Neutrophil (primary cell): ENCODE measurements around the gene GPC6.

Experiments used
- H3K27ac ChIP-seq: fragments of 200-600 bp; sonication (generic); 2 replicates; pipeline ENCODE4 v1.5.1; 2016; ENCODE audit warnings: mild to moderate bottlenecking, moderate library complexity
- H3K27me3 ChIP-seq: fragments of 200-600 bp; sonication (generic); 2 replicates; pipeline ENCODE4 v1.6.0; 2016; ENCODE audit warnings: mild to moderate bottlenecking
- H3K36me3 ChIP-seq: fragments of 200-600 bp; sonication (generic); 2 replicates; pipeline ENCODE4 v1.5.1; 2017
- H3K4me1 ChIP-seq, 2 experiments: fragments of 200-600 bp in 1 of 2; sonication (generic) in 1 of 2; 1 replicate in 1 of 2; 2 replicates in 1 of 2; pipeline versions ENCODE4 v1.5.1 to v1.6.1; 2013 to 2016; ENCODE audit warnings: low read depth in 1 of 2, low read length in 1 of 2, mild to moderate bottlenecking in 1 of 2, moderate library complexity in 1 of 2; ENCODE audit not compliant: control insufficient read depth in 1 of 2, insufficient read depth in 1 of 2
- H3K4me3 ChIP-seq, 2 experiments: fragments of 200-600 bp in 1 of 2; sonication (generic) in 1 of 2; 1 replicate in 1 of 2; 2 replicates in 1 of 2; pipeline ENCODE4 v1.5.1; 2013 to 2016; ENCODE audit warnings: low read depth in 1 of 2, low read length in 1 of 2, mild to moderate bottlenecking in 1 of 2, moderate library complexity in 1 of 2
- H3K9me3 ChIP-seq: fragments of 200-600 bp; sonication (generic); 2 replicates; pipeline ENCODE4 v1.5.1; 2016
- CTCF ChIP-seq: fragments of 200-600 bp; sonication (generic); IDR thresholded peaks from 2 replicates; pipeline ENCODE4 v1.5.1; 2016; ENCODE audit warnings: antibody characterized with exemption

The GPC6 gene

DNA sequence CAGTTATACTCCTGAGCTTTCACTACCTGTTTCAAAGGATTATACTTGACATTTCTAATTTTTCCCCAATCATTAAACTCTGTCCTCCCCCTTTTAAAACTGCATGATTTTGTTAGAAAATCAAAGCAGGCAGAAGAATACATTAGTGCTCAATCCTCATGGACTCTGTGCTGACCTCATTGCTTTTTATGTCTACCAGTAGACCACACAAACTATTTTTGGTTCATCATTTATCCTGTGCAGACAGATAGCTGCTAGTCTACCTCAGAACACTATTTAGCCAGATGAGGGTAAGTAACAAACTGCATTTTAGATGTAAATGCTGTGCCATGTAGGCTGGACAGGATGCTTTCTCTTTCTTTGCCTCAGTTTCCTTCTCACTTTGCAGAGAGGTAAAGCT, 1016.9 kb downstream of the GPC6 start:
- Histone ChIP-seq H3K4me1 (no peaks in the 10 kb centered on the region), H3K4me3 (no peak overlapping the region), H3K27me3 (no peaks in the 10 kb centered on the region), H3K36me3 (no peaks in the 10 kb centered on the region), H3K27ac (no peak overlapping the region), H3K9me3 (no peaks in the 10 kb centered on the region)
- TF ChIP-seq CTCF = no peak

GRCh38 chr13:94246495-94246894, 1019.9 kb downstream of the GPC6 start:
- Histone ChIP-seq H3K27me3 (no peaks in the 10 kb centered on the region), H3K36me3 (no peaks in the 10 kb centered on the region), H3K27ac (no peak overlapping the region), H3K4me1 (no peaks in the 10 kb centered on the region), H3K4me3 (no peak overlapping the region), H3K9me3 (no peaks in the 10 kb centered on the region)
- TF ChIP-seq CTCF = no peak

- no peaks in the 10 kb centered on the region for H3K27me3 ChIP-seq
- H3K36me3 ChIP-seq = no peaks in the 10 kb centered on the region
- no peaks in the 10 kb centered on the region for H3K4me1 ChIP-seq
- H3K27ac ChIP-seq = no peak overlapping the region
- no peak for TF ChIP-seq CTCF
- H3K9me3 ChIP-seq = no peaks in the 10 kb centered on the region
- no peak overlapping the region for H3K4me3 ChIP-seq
These were observed 1021.3 kb downstream of the GPC6 start for GRCh38 chr13:94247890-94248289.

DNA sequence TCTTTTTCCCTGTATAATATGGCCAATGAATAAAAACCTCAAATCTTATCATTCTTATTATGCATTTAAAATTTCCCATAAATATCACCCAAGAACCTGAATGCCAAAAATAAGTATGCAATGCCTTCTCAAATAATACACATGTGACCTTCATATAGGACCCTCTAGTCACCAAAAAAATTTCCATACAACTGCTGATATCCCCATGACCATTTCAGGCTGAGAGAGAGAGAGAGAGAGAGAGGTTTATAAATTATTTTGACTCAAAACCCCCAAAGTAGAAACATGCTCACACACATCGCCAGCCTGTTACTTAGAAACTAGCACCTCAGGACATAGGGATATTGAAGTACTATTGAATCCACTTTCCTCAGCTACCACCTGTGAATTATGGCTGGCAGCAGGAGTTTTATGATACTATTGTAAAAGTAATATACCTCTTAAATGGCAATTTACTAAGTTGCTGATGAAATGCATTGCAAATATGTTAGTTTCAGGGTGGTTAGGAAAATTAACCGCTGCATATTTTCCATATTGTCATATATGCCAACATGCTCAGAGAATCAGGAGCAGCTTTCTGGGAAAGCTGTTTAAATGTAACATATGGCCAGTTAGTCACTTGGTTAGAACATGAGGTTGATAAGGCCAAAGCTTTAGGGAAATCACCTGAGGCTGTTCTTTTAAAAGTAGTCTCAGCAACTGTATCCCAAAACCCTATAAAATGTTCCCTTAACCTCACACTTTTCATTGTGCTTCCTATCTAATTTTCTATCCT, 1022.0 kb downstream of the GPC6 start:
- H3K27ac ChIP-seq = no peak overlapping the region
- no peaks in the 10 kb centered on the region for H3K36me3 ChIP-seq
- no peak for TF ChIP-seq CTCF
- no peaks in the 10 kb centered on the region for H3K9me3 ChIP-seq
- no peaks in the 10 kb centered on the region for H3K27me3 ChIP-seq
- no peaks in the 10 kb centered on the region for H3K4me1 ChIP-seq
- H3K4me3 ChIP-seq = no peak overlapping the region

DNA sequence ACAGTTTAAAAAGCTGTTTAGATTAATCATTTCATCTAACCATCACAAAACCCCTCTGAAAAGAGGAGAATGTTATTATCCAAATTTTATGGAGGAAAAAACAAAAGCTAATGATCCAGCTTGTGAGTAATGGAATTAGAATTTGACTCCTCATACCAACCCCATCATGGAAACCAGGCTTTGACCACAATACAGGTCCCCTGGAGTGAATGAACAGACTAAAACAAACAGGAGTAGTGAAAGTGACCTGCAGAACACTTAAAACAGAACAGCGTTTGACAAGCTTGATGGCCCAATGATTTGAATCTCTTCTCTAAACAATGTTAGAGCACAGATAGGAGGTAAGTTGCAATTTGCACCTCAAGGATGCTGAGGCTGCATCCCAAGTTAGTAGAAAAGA, 1022.9 kb downstream of the GPC6 start:
- H3K4me3 ChIP-seq = no peak overlapping the region
- H3K27me3 ChIP-seq = no peaks in the 10 kb centered on the region
- no peak for TF ChIP-seq CTCF
- no peaks in the 10 kb centered on the region for H3K36me3 ChIP-seq
- no peaks in the 10 kb centered on the region for H3K9me3 ChIP-seq
- H3K27ac ChIP-seq = no peak overlapping the region
- H3K4me1 ChIP-seq = no peaks in the 10 kb centered on the region
